DND-41 (cell line): Measurements from ENCODE around the gene HNRNPD.
"Not testable (repeated sequence)": the region's sequence is repeated elsewhere in the genome, so short reads cannot be mapped to it uniquely, and the experiment has no call there.

Experiments
- ATAC-seq: fragments of 200-7000 bp; cut with Tn5 transposase; 3 replicates; pipeline ENCODE4 v1.9.1; 2021; ENCODE audit warnings: low read depth; ENCODE audit not compliant: insufficient read depth
- DNase-seq: peaks from one replicate; pipeline ENCODE4 v3.0.0-alpha.2; 2020
- H2AFZ ChIP-seq: 2 replicates; pipeline ENCODE4 v1.6.0; 2012; ENCODE audit warnings: low read depth, low read length
- H3K27ac ChIP-seq: 2 replicates; pipeline ENCODE4 v1.5.1; 2012; ENCODE audit warnings: low read length, inconsistent platforms
- H3K27me3 ChIP-seq: fragments of 200-600 bp; sonication (generic); 2 replicates; pipeline ENCODE4 v1.6.0; 2012; ENCODE audit warnings: low read length, mild to moderate bottlenecking, inconsistent platforms; ENCODE audit not compliant: insufficient read depth, poor library complexity
- H3K36me3 ChIP-seq: 2 replicates; pipeline ENCODE4 v1.5.1; 2012; ENCODE audit warnings: low read length, inconsistent platforms; ENCODE audit not compliant: insufficient read depth
- H3K4me1 ChIP-seq: 2 replicates; pipeline ENCODE4 v1.5.1; 2012; ENCODE audit warnings: mild to moderate bottlenecking, low read length; ENCODE audit not compliant: insufficient read depth
- H3K4me2 ChIP-seq: 2 replicates; pipeline ENCODE4 v1.6.0; 2012; ENCODE audit warnings: mild to moderate bottlenecking, moderate library complexity, low read length, inconsistent platforms; ENCODE audit not compliant: insufficient read depth
- H3K4me3 ChIP-seq, 2 experiments: fragments of 200-600 bp in 1 of 2; shearing (Covaris generic) in 1 of 2; 2 replicates each; pipeline ENCODE4 v1.5.1; 2012 to 2016; ENCODE audit warnings: inconsistent platforms in 2 of 2, low read length in 2 of 2, mild to moderate bottlenecking in 2 of 2, low read depth in 1 of 2, moderate library complexity in 1 of 2
- H3K79me2 ChIP-seq: 2 replicates; pipeline ENCODE4 v1.6.0; 2012; ENCODE audit warnings: low read length, inconsistent platforms; ENCODE audit not compliant: insufficient read depth
- H3K9ac ChIP-seq: 2 replicates; pipeline ENCODE4 v1.6.0; 2012; ENCODE audit warnings: low read depth, mild to moderate bottlenecking, inconsistent platforms, low read length, moderate library complexity
- H3K9me3 ChIP-seq: 2 replicates; pipeline ENCODE4 v1.5.1; 2012; ENCODE audit warnings: low read length, moderate library complexity, mild to moderate bottlenecking, inconsistent platforms; ENCODE audit not compliant: insufficient read depth, severe bottlenecking
- H4K20me1 ChIP-seq: 2 replicates; pipeline ENCODE4 v1.6.0; 2012; ENCODE audit warnings: low read length; ENCODE audit not compliant: insufficient read depth
- CTCF ChIP-seq: IDR thresholded peaks from 2 replicates; pipeline ENCODE4 v1.5.1; 2012; ENCODE audit warnings: borderline replicate concordance, low read length, moderate library complexity, mild to moderate bottlenecking; ENCODE audit not compliant: poor library complexity, severe bottlenecking; ENCODE audit errors: extremely low read depth
- EZH2 ChIP-seq: IDR thresholded peaks from 3 replicates; pipeline ENCODE4 v1.6.1; 2012; ENCODE audit warnings: borderline replicate concordance, low read depth, mild to moderate bottlenecking, moderate library complexity, low read length, inconsistent platforms; ENCODE audit not compliant: severe bottlenecking

The HNRNPD gene

DNA sequence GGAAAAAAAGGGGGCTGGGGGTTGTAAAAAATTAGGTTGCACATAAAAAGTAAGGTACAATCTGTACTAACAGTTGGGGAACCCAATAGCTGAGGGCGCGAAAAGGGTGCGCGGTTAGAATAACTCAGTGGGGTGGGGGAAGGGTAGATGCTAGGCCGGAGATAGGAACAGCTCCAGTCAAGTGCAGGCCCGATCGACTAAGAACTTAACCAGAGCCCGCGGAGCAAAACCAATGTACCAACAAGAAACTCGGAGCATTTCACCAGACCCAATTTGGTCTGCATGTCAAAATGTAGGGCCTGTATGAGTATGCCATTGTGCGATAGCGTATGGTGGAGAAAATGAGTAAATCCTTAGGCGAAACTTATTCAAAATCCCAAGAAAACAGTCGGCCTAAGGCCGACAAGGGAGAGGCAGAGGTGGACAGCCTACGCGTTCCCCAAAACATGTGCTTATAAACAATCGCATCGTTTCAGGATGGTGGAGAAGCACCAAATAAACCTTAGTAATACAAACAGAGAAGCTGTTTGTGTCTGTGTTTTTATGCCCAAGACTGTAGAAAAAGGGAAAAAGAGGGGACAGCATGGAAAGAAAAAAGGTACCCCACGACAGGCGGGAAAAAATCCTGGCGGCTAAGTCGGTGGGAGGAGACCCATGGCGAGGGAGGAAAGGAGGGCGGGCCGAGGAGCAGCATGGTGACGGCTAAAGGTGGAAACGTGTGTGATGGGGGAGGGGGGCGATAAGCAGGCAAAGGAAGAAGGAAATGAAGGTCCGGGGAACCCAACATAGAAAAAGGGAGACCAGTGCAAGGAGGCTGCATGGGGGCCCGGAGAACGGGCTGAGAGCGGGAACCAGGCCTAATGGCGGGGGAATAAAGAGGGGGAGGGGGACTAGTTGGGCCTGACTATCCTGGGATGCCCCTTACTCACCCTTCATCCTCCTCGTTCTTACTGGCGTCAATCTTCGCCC lies 990 bp downstream of the HNRNPD start:
- H2AFZ ChIP-seq = peak overlapping the region; percentile 74; the same call in 1 of the 2 replicates
- ATAC-seq (peak; percentile 58), DNase-seq (peak; percentile 90)
- H3K36me3 ChIP-seq = peaks cover 58% of the 10 kb centered on the region
- H3K27ac ChIP-seq = peak overlapping the region; percentile 94
- H3K9ac ChIP-seq = peak overlapping the region; percentile 95
- peak overlapping the region; percentile 84 for H3K4me2 ChIP-seq
- no peaks in the 10 kb centered on the region for H3K9me3 ChIP-seq
- peak overlapping the region; percentile 76 to 92 for H3K4me3 ChIP-seq
- peaks cover 54% of the 10 kb centered on the region for H4K20me1 ChIP-seq
- peaks cover 94% of the 10 kb centered on the region for H3K79me2 ChIP-seq
- no peak for TF ChIP-seq EZH2
- no peak for TF ChIP-seq CTCF
- no peaks in the 10 kb centered on the region for H3K27me3 ChIP-seq
- peaks cover 52% of the 10 kb centered on the region for H3K4me1 ChIP-seq

- Histone ChIP-seq H3K79me2 (peaks cover 97% of the 10 kb centered on the region), H3K4me1 (peaks cover 63% of the 10 kb centered on the region), H3K36me3 (peaks cover 70% of the 10 kb centered on the region), H4K20me1 (peaks cover 67% of the 10 kb centered on the region), H3K27me3 (no peaks in the 10 kb centered on the region), H3K4me2 (peak overlapping the region; percentile 84), H2AFZ (no peak overlapping the region), H3K9me3 (no peaks in the 10 kb centered on the region), H3K27ac (peak overlapping the region; percentile 94), H3K4me3 (peak overlapping the region; percentile 76 to 92; a peak in 3 of 4 replicates), H3K9ac (peak overlapping the region; percentile 95)
- DNase-seq = no peak
- TF ChIP-seq CTCF (no peak), EZH2 (no peak)
- ATAC-seq = no peak
These were observed 2.3 kb downstream of the HNRNPD start for GRCh38 chr4:82371497-82371896.

DNA sequence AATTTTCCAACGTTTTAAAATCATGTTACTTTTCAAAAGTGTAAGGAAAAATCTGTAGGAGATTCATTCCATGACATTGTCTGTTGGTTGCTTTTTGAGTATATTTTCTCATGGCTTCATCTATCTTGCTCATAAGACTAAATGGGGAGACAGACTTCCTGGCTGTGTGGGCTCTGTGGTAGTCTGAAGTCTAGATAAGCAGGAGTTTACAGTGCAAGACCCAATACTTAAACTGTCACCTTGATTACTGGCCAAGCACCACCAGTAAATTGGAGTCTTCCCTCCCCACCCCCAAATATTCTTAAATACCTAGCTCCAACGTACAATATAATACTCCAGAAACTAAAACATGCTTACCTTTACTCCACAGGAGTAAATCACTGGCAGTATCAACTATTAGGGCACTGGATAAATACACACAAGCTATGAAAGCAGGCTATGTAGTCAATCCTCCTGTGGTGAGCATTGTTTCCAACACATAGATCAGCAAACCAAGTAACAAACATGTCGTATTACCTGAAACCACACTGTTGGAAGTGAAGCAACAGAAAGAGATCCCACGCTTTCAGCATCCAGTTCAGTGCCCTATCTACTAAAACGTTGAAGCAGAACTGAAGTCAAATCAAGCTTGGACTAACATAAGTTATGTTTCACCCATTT lies 6.2 kb downstream of the HNRNPD start:
- peak overlapping the region; percentile 84 for H3K4me2 ChIP-seq
- H2AFZ ChIP-seq = no peak overlapping the region
- H3K4me1 ChIP-seq = peaks cover 75% of the 10 kb centered on the region
- H4K20me1 ChIP-seq = peaks cover 98% of the 10 kb centered on the region
- H3K9me3 ChIP-seq = no peaks in the 10 kb centered on the region
- H3K36me3 ChIP-seq = peaks cover 95% of the 10 kb centered on the region
- DNase-seq (no peak), ATAC-seq (no peak)
- no peak for TF ChIP-seq CTCF
- no peak for TF ChIP-seq EZH2
- H3K27ac ChIP-seq = peak overlapping the region; percentile 14; the same call in 1 of the 2 replicates
- H3K4me3 ChIP-seq = peak overlapping the region in 1 of 2 experiments; percentile 76; a peak in 1 of 4 replicates
- no peak overlapping the region for H3K9ac ChIP-seq
- no peaks in the 10 kb centered on the region for H3K27me3 ChIP-seq
- peaks cover 100% of the 10 kb centered on the region for H3K79me2 ChIP-seq

DNA sequence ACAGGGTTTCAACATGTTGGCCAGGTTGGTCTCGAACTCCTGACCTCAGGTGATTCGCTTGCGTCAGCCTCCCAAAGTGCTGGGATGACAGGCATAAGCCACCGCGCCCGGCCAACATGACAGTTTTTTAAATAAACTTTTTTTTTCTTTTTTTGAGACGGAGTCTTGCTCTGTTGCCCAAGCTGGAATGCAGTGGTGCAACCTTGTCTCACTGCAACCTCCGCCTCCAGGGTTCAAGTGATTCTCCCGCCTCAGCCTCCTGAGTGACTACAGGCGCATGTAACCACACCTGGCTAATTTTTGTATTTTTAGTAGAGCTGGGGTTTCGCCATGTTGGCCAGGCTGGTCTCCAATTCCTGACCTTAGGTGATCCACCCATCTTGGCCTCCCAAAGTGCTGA lies 7.4 kb downstream of the HNRNPD start:
- not testable (repeated sequence) for H2AFZ ChIP-seq, H3K27ac ChIP-seq, H3K27me3 ChIP-seq, H3K9me3 ChIP-seq, DNase-seq, H3K9ac ChIP-seq, H3K4me3 ChIP-seq, ATAC-seq
- Histone ChIP-seq H3K4me1 (peaks cover 83% of the 10 kb centered on the region), H3K79me2 (peaks cover 100% of the 10 kb centered on the region), H3K36me3 (peaks cover 95% of the 10 kb centered on the region), H4K20me1 (peaks cover 98% of the 10 kb centered on the region), H3K4me2 (peak overlapping the region; percentile 84; the same call in 1 of the 2 replicates)
